SH-SY5Y (cell line): ENCODE data around the gene UNC13B.

Experiments
- GATA2 ChIP-seq: IDR thresholded peaks from 2 replicates; pipeline ENCODE4 v1.6.1; 2011; ENCODE audit warnings: mild to moderate bottlenecking, low read depth, low read length
- GATA3 ChIP-seq: IDR thresholded peaks from 2 replicates; pipeline ENCODE4 v1.6.1; 2011; ENCODE audit warnings: low read depth, mild to moderate bottlenecking, low read length, moderate library complexity

GRCh38 chr9:35116539-35116897 is 45.3 kb upstream of the UNC13B start:
- no peak for TF ChIP-seq GATA3
- no peak for TF ChIP-seq GATA2
